ENCODE measurements around the gene GNG11.
A peak's percentile ranks its signal among the peaks of the same experiment; 100 is the strongest.

- TF ChIP-seq REST (IDR thresholded peaks at IDR 0.05; ENCODE audit: insufficient read depth in 1 of 2, low read depth in 2 of 2, low read length in 1 of 2) = no peak
- TF ChIP-seq, protein P1, sequence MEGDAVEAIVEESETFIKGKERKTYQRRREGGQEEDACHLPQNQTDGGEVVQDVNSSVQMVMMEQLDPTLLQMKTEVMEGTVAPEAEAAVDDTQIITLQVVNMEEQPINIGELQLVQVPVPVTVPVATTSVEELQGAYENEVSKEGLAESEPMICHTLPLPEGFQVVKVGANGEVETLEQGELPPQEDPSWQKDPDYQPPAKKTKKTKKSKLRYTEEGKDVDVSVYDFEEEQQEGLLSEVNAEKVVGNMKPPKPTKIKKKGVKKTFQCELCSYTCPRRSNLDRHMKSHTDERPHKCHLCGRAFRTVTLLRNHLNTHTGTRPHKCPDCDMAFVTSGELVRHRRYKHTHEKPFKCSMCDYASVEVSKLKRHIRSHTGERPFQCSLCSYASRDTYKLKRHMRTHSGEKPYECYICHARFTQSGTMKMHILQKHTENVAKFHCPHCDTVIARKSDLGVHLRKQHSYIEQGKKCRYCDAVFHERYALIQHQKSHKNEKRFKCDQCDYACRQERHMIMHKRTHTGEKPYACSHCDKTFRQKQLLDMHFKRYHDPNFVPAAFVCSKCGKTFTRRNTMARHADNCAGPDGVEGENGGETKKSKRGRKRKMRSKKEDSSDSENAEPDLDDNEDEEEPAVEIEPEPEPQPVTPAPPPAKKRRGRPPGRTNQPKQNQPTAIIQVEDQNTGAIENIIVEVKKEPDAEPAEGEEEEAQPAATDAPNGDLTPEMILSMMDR (IDR thresholded peaks at IDR 0.05) = peak; percentile 11; the same call in 1 of the 2 replicates
- no peak for TF ChIP-seq POLR2AphosphoS5 (IDR thresholded peaks at IDR 0.05; ENCODE audit: low read depth, low read length)
- TF ChIP-seq SIN3A (IDR thresholded peaks at IDR 0.05; ENCODE audit: borderline replicate concordance, insufficient read depth, low read depth, low read length) = no peak
- no peak for TF ChIP-seq TCF7L2 (IDR thresholded peaks at IDR 0.05; ENCODE audit: low read depth, low read length)
These were observed 43.8 kb upstream of the GNG11 start for GRCh38 chr7:93877742-93878141.
